ENCODE data around the gene TFF1.

GRCh38 chr21:42348762-42349161 lies 17.6 kb downstream of the TFF1 start:
- TF ChIP-seq GATA2 (IDR thresholded peaks at IDR 0.05; ENCODE audit: low read depth, low read length): no peak
- no peak for TF ChIP-seq GATA3 (IDR thresholded peaks at IDR 0.05; ENCODE audit: low read depth, low read length)
